Measurements from ENCODE around the gene STRN3.

- TF ChIP-seq CTCF (IDR thresholded peaks at IDR 0.05 in 2 of 3, conservative IDR thresholded peaks at IDR 0.05 in 1 of 3; ENCODE audit: control insufficient read depth in 2 of 3, extremely low read depth in 1 of 3, insufficient read depth in 1 of 3, low read depth in 3 of 3, low read length in 3 of 3), result peak; percentile 33 to 50 (median 40); a peak in 3 of 6 replicates
- peak; percentile 80 for TF ChIP-seq POLR2A (IDR thresholded peaks at IDR 0.05; ENCODE audit: low read depth, low read length)
- no peak for TF ChIP-seq REST (IDR thresholded peaks at IDR 0.05; ENCODE audit: low read depth, low read length)
These were observed 151.8 kb downstream of the STRN3 start, which contains the start of gene COCH for GRCh38 chr14:30874120-30874998.
